Measurements from ENCODE around the gene USP24. TPM values are rescaled to one million over a fixed set of nuclear protein-coding genes. Genes with fewer than 3 reads are reported as not detected.

Gene USP24
- total and polyA plus RNA-seq, 10 of the 15 experiments (the other 5 are each of a cell fraction or from before 2014, with no cell fraction given), result 4.6 to 36.5 (median 25.3) TPM

DNA sequence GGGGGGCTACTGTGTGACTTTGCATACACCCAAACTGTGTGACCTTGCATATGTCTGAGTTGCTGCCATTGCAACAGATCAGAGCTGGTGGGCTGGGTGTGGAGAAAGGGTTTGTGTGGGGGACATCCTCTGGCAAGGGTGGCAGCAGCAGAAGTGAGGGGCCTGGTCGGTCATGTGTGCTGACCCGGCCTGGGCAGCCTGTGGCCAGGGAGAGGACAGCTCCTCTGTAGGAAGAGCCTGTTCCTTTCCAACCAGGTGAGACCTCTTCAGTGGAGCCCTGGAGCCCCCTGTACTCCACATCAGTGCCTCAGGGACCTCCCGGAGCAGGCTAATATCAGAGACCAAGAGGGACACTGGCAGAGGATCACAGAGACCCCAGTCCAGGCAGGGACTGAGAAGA lies 167.6 kb downstream of the USP24 start:
- no peak for DNase-seq (ENCODE audit: low read depth, low spot score)
- H3K79me2 ChIP-seq (ENCODE audit: control insufficient read depth, insufficient read depth, low read length), result no peaks in the 10 kb centered on the region
- no peaks in the 10 kb centered on the region for H3K4me1 ChIP-seq (ENCODE audit: control insufficient read depth, insufficient read depth, low read length)
- H3K36me3 ChIP-seq (ENCODE audit: control insufficient read depth in 2 of 2, insufficient read depth in 2 of 2, low read length in 1 of 2), result no peaks in the 10 kb centered on the region
- in situ Hi-C loops (cut with MboI), result no loop called here
- peaks cover 5 to 7% of the 10 kb centered on the region in 2 experiments; a peak in 3 of 4 replicates for H3K27me3 ChIP-seq (replicated peaks in 1 of 2; ENCODE audit: control insufficient read depth in 2 of 2, insufficient read depth in 2 of 2, low read length in 1 of 2)
- H2AFZ ChIP-seq (ENCODE audit: control insufficient read depth, low read depth, low read length), result no peak overlapping the region
- 31% methylated on average over 3 of the region's 3 CpGs for WGBS (ENCODE audit: insufficient coverage, insufficient replicate concordance, low lambda C conversion rate, missing lambda C conversion rate)
- intact Hi-C loops (cut with micrococcal nuclease; ENCODE audit: unreplicated experiment), result no loop called here
- no peak overlapping the region for H3K9ac ChIP-seq (ENCODE audit: control insufficient read depth, insufficient read depth, low read length)
- ATAC-seq, result no peak
- BruUV-seq (replicated peaks), result no TSS peak
- H3K4me2 ChIP-seq (ENCODE audit: control insufficient read depth, insufficient read depth), result no peak overlapping the region
- POLR2A ChIA-PET, result no interaction called here
- RAD21 ChIA-PET (ENCODE audit: unreplicated experiment), result no interaction called here
- no peak overlapping the region for H3K27ac ChIP-seq (ENCODE audit: control insufficient read depth, insufficient read depth)
- no peaks in the 10 kb centered on the region for H3K9me3 ChIP-seq (replicated peaks; ENCODE audit: control insufficient read depth, insufficient read depth, low read length)
- no peak overlapping the region for H3K4me3 ChIP-seq
- CTCF ChIA-PET, result no interaction called here
- no peak for FAIRE-seq
- no peaks in the 10 kb centered on the region for H4K20me1 ChIP-seq (ENCODE audit: control insufficient read depth, insufficient read depth)
- SMC1A ChIA-PET (ENCODE audit: uncharacterized antibody, unreplicated experiment), result no interaction called here
- no peak for TF ChIP-seq PML (IDR thresholded peaks at IDR 0.05; ENCODE audit: low read length)
- no peak for TF ChIP-seq ZNF384 (IDR thresholded peaks at IDR 0.05; ENCODE audit: borderline replicate concordance, low read depth, low read length)
- no peak for TF ChIP-seq ZNF24 (IDR thresholded peaks at IDR 0.05)
- no peak for TF ChIP-seq CREM (IDR thresholded peaks at IDR 0.05; ENCODE audit: low read depth)
- TF ChIP-seq KDM1A (IDR thresholded peaks at IDR 0.05; ENCODE audit: borderline replicate concordance), result no peak
- no peak for TF ChIP-seq YY1 (IDR thresholded peaks at IDR 0.05; ENCODE audit: low read depth, low read length)
- TF ChIP-seq, protein P1, sequence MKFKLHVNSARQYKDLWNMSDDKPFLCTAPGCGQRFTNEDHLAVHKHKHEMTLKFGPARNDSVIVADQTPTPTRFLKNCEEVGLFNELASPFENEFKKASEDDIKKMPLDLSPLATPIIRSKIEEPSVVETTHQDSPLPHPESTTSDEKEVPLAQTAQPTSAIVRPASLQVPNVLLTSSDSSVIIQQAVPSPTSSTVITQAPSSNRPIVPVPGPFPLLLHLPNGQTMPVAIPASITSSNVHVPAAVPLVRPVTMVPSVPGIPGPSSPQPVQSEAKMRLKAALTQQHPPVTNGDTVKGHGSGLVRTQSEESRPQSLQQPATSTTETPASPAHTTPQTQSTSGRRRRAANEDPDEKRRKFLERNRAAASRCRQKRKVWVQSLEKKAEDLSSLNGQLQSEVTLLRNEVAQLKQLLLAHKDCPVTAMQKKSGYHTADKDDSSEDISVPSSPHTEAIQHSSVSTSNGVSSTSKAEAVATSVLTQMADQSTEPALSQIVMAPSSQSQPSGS (IDR thresholded peaks at IDR 0.05; ENCODE audit: low read length), result no peak
- TF ChIP-seq, protein P2, sequence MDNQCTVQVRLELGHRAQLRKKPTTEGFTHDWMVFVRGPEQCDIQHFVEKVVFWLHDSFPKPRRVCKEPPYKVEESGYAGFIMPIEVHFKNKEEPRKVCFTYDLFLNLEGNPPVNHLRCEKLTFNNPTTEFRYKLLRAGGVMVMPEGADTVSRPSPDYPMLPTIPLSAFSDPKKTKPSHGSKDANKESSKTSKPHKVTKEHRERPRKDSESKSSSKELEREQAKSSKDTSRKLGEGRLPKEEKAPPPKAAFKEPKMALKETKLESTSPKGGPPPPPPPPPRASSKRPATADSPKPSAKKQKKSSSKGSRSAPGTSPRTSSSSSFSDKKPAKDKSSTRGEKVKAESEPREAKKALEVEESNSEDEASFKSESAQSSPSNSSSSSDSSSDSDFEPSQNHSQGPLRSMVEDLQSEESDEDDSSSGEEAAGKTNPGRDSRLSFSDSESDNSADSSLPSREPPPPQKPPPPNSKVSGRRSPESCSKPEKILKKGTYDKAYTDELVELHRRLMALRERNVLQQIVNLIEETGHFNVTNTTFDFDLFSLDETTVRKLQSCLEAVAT (IDR thresholded peaks at IDR 0.05), result no peak
- TF ChIP-seq, protein P3, sequence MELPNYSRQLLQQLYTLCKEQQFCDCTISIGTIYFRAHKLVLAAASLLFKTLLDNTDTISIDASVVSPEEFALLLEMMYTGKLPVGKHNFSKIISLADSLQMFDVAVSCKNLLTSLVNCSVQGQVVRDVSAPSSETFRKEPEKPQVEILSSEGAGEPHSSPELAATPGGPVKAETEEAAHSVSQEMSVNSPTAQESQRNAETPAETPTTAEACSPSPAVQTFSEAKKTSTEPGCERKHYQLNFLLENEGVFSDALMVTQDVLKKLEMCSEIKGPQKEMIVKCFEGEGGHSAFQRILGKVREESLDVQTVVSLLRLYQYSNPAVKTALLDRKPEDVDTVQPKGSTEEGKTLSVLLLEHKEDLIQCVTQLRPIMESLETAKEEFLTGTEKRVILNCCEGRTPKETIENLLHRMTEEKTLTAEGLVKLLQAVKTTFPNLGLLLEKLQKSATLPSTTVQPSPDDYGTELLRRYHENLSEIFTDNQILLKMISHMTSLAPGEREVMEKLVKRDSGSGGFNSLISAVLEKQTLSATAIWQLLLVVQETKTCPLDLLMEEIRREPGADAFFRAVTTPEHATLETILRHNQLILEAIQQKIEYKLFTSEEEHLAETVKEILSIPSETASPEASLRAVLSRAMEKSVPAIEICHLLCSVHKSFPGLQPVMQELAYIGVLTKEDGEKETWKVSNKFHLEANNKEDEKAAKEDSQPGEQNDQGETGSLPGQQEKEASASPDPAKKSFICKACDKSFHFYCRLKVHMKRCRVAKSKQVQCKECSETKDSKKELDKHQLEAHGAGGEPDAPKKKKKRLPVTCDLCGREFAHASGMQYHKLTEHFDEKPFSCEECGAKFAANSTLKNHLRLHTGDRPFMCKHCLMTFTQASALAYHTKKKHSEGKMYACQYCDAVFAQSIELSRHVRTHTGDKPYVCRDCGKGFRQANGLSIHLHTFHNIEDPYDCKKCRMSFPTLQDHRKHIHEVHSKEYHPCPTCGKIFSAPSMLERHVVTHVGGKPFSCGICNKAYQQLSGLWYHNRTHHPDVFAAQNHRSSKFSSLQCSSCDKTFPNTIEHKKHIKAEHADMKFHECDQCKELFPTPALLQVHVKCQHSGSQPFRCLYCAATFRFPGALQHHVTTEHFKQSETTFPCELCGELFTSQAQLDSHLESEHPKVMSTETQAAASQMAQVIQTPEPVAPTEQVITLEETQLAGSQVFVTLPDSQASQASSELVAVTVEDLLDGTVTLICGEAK (IDR thresholded peaks at IDR 0.05; ENCODE audit: borderline replicate concordance), result no peak
- TF ChIP-seq RAD51 (IDR thresholded peaks at IDR 0.05), result no peak
- no peak for TF ChIP-seq ZNF217 (IDR thresholded peaks at IDR 0.05)
- TF ChIP-seq POLR2A (IDR thresholded peaks at IDR 0.05; ENCODE audit: low read depth, low read length), result no peak
- no peak for TF ChIP-seq ATF7 (IDR thresholded peaks at IDR 0.05; ENCODE audit: low read depth)
- TF ChIP-seq POLR2AphosphoS5 (IDR thresholded peaks at IDR 0.05; ENCODE audit: low read length), result no peak
- TF ChIP-seq, protein P4, sequence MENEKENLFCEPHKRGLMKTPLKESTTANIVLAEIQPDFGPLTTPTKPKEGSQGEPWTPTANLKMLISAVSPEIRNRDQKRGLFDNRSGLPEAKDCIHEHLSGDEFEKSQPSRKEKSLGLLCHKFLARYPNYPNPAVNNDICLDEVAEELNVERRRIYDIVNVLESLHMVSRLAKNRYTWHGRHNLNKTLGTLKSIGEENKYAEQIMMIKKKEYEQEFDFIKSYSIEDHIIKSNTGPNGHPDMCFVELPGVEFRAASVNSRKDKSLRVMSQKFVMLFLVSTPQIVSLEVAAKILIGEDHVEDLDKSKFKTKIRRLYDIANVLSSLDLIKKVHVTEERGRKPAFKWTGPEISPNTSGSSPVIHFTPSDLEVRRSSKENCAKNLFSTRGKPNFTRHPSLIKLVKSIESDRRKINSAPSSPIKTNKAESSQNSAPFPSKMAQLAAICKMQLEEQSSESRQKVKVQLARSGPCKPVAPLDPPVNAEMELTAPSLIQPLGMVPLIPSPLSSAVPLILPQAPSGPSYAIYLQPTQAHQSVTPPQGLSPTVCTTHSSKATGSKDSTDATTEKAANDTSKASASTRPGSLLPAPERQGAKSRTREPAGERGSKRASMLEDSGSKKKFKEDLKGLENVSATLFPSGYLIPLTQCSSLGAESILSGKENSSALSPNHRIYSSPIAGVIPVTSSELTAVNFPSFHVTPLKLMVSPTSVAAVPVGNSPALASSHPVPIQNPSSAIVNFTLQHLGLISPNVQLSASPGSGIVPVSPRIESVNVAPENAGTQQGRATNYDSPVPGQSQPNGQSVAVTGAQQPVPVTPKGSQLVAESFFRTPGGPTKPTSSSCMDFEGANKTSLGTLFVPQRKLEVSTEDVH (IDR thresholded peaks at IDR 0.05; ENCODE audit: low read depth, partially characterized antibody), result no peak
- TF ChIP-seq POLR2AphosphoS2 (IDR thresholded peaks at IDR 0.05; ENCODE audit: low read depth, low read length), result no peak

Data from GM12878 (cell line).